ENCODE results near the gene PPARA. TPM values are rescaled to one million over a fixed set of nuclear protein-coding genes. Genes with fewer than 3 reads are reported as not detected.

PPARA gene
- total and polyA plus RNA-seq, 2 donors (not counting 1 experiment from before 2014, with no cell fraction given), result 4.1 to 29.8 TPM

DNA sequence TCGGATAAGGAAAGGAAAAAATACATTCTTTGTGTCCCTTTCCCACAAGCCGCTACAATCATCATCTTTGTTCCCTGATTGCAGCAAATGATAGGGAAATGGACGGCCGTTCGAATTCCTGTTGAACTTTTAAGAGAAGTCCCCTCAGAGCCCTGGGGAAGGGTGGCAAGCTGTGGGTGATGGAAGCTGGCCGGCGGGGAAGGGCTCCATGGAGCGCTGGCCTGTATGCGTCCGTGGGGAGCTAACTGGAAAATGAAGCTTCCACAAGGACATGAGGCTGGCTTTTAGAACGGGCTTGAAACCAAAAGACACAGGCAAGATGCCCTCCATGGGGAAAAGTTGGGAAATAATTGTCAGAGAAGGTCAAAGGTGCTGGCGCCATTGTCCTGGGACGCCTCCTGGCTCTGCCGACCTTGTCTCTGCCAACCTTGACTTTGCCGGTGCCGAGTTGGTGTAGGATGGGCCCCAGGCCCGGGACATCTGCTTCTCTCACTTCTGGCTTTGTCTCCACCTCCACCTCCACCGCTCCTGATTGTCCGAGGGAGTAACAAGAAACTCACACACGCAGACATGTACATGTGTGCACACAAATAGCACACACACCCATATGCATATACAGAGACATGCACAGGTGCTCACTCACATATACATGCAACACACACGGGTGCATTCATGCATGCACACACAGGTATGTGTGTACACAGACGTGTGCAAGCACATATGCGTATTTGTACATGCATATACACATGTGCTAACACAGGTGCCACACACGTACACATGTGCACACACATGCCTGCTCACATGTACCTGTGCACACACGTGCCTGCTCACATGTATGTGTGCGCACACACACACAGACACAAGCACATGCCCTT lies 14.5 kb upstream of the PPARA start:
- DNase-seq (no peak), ATAC-seq (ENCODE audit: low read depth) (no peak)
- Histone ChIP-seq H3K79me2 (ENCODE audit: control insufficient read depth, insufficient read depth, low read length) (no peaks in the 10 kb centered on the region), H3K27ac (ENCODE audit: low read length in 2 of 2) (no peak overlapping the region), H2AFZ (ENCODE audit: insufficient read depth, low read depth, low read length, poor library complexity, severe bottlenecking) (no peak overlapping the region), H4K20me1 (ENCODE audit: control insufficient read depth, insufficient read depth, low read length, poor library complexity, severe bottlenecking) (no peaks in the 10 kb centered on the region), H3K4me2 (replicated peaks; ENCODE audit: low read depth, low read length, poor library complexity, severe bottlenecking) (no peak overlapping the region), H3K36me3 (replicated peaks in 1 of 2; ENCODE audit: control extremely low read depth in 1 of 2, control insufficient read depth in 1 of 2, extremely low read depth in 1 of 2, insufficient read depth in 2 of 2, low read length in 1 of 2) (no peaks in the 10 kb centered on the region), H3K9me3 (ENCODE audit: control extremely low read depth in 1 of 3, control insufficient read depth in 2 of 3, insufficient read depth in 1 of 3, low read length in 2 of 3) (peaks cover 0 to 2% (median 0%) of the 10 kb centered on the region in 3 donors), H3K27me3 (replicated peaks in 1 of 4; ENCODE audit: control extremely low read depth in 1 of 4, control insufficient read depth in 3 of 4, insufficient read depth in 4 of 4, low read length in 3 of 4) (no peaks in the 10 kb centered on the region), H3K4me3 (ENCODE audit: control extremely low read depth in 1 of 5, extremely low read depth in 1 of 5, insufficient read depth in 1 of 5, low read depth in 2 of 5, low read length in 4 of 5) (no peak overlapping the region), H3K4me1 (ENCODE audit: control insufficient read depth in 2 of 2, insufficient read depth in 2 of 2, low read length in 2 of 2) (no peaks in the 10 kb centered on the region), H3K9ac (ENCODE audit: low read length) (no peak overlapping the region)
- ChIA-PET CTCF (no interaction called here), POLR2A (interaction anchor here (0.6 kb wide), 1 partner anchor 138 kb away, joined by 4 read pairs; no protein-coding TSS in a partner anchor)
- Mint-ChIP-seq H3K4me1 (peaks cover 4% of the 10 kb centered on the region), H3K4me3 (no peak overlapping the region), H3K27me3 (no peaks in the 10 kb centered on the region), H3K27ac (no peak overlapping the region), H3K9me3 (ENCODE audit: insufficient read depth) (no peaks in the 10 kb centered on the region)
- TF ChIP-seq, protein P1, sequence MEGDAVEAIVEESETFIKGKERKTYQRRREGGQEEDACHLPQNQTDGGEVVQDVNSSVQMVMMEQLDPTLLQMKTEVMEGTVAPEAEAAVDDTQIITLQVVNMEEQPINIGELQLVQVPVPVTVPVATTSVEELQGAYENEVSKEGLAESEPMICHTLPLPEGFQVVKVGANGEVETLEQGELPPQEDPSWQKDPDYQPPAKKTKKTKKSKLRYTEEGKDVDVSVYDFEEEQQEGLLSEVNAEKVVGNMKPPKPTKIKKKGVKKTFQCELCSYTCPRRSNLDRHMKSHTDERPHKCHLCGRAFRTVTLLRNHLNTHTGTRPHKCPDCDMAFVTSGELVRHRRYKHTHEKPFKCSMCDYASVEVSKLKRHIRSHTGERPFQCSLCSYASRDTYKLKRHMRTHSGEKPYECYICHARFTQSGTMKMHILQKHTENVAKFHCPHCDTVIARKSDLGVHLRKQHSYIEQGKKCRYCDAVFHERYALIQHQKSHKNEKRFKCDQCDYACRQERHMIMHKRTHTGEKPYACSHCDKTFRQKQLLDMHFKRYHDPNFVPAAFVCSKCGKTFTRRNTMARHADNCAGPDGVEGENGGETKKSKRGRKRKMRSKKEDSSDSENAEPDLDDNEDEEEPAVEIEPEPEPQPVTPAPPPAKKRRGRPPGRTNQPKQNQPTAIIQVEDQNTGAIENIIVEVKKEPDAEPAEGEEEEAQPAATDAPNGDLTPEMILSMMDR (IDR thresholded peaks at IDR 0.05), result no peak
- no peak for TF ChIP-seq EZH2 (IDR thresholded peaks at IDR 0.05; ENCODE audit: borderline replicate concordance, insufficient read depth, low read depth, low read length, poor library complexity, severe bottlenecking)
- WGBS (ENCODE audit: insufficient coverage), result 95% methylated on average over 24 of the region's 26 CpGs
- intact Hi-C loops (cut with micrococcal nuclease), result no loop called here

All from B cell (primary cell).